SK-N-SH (cell line): Measurements from ENCODE around the gene IPO11.

ENCODE experiments used
- EP300 ChIP-seq, 2 experiments: IDR thresholded peaks; 2 replicates each; pipeline versions ENCODE4 v1.4.0 to v1.6.1; 2012; ENCODE audit warnings: borderline replicate concordance in 1 of 2, low read depth in 1 of 2, low read length in 1 of 2
- EZH2phosphoT487 ChIP-seq: fragments of 200-600 bp; sonication (generic); IDR thresholded peaks from 2 replicates; pipeline ENCODE4 v1.6.1; 2017; ENCODE audit warnings: low read depth, mixed run types, mild to moderate bottlenecking, antibody characterized with exemption, moderate library complexity, borderline replicate concordance
- FOSL2 ChIP-seq: IDR thresholded peaks from 2 replicates; pipeline ENCODE4 v1.4.0; 2012; ENCODE audit warnings: low read depth, mild to moderate bottlenecking, moderate library complexity, borderline replicate concordance
- FOXM1 ChIP-seq: IDR thresholded peaks from 2 replicates; pipeline ENCODE4 v1.4.0; 2012; ENCODE audit warnings: low read depth, mild to moderate bottlenecking
- TAF1 ChIP-seq: IDR thresholded peaks from 2 replicates; pipeline ENCODE4 v1.6.1; 2012; ENCODE audit warnings: low read depth, mild to moderate bottlenecking, low read length, moderate library complexity, borderline replicate concordance
- TF ChIP-seq, protein P1 (sequence below): fragments of 150-350 bp; IDR thresholded peaks from 2 replicates; pipeline ENCODE4 v1.6.1; 2016; ENCODE audit warnings: mild to moderate bottlenecking, low read depth, low read length
- TF ChIP-seq, protein P2 (sequence below): fragments of 200-600 bp; sonication (generic); IDR thresholded peaks from 2 replicates; pipeline ENCODE4 v1.6.1; 2017; ENCODE audit warnings: antibody characterized with exemption, mild to moderate bottlenecking, moderate library complexity

DNA sequence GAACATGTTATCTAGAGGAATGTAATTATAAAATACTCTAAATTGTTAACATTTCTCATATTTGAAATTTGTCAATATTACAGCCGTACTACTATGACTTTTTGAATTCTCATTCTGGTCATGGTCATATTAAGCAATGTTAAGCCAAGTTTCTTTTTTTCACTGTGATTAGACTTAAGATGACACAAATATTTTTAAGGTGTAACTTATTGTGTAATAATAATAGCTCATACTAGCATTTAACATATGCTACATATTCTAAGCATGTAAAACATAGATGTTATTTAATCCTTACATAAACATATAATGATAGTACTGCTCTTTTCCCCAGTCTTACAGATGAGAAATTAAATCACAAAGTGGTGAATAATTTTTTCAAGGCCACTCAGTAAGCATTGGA is 130.2 kb downstream of the IPO11 start:
- TF ChIP-seq, protein P1, sequence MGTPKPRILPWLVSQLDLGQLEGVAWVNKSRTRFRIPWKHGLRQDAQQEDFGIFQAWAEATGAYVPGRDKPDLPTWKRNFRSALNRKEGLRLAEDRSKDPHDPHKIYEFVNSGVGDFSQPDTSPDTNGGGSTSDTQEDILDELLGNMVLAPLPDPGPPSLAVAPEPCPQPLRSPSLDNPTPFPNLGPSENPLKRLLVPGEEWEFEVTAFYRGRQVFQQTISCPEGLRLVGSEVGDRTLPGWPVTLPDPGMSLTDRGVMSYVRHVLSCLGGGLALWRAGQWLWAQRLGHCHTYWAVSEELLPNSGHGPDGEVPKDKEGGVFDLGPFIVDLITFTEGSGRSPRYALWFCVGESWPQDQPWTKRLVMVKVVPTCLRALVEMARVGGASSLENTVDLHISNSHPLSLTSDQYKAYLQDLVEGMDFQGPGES: no peak
- TF ChIP-seq FOXM1: no peak
- TF ChIP-seq, protein P2, sequence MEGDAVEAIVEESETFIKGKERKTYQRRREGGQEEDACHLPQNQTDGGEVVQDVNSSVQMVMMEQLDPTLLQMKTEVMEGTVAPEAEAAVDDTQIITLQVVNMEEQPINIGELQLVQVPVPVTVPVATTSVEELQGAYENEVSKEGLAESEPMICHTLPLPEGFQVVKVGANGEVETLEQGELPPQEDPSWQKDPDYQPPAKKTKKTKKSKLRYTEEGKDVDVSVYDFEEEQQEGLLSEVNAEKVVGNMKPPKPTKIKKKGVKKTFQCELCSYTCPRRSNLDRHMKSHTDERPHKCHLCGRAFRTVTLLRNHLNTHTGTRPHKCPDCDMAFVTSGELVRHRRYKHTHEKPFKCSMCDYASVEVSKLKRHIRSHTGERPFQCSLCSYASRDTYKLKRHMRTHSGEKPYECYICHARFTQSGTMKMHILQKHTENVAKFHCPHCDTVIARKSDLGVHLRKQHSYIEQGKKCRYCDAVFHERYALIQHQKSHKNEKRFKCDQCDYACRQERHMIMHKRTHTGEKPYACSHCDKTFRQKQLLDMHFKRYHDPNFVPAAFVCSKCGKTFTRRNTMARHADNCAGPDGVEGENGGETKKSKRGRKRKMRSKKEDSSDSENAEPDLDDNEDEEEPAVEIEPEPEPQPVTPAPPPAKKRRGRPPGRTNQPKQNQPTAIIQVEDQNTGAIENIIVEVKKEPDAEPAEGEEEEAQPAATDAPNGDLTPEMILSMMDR: no peak
- no peak for TF ChIP-seq EZH2phosphoT487
- TF ChIP-seq TAF1: no peak
- no peak for TF ChIP-seq FOSL2
- TF ChIP-seq EP300 (IDR thresholded peaks at IDR 0.05; ENCODE audit: borderline replicate concordance in 1 of 2, low read depth in 1 of 2, low read length in 1 of 2): no peak
